GM21360 (cell line): ENCODE data around the gene MYO7B.
"Not testable (repeated sequence)": the region's sequence is repeated elsewhere in the genome, so short reads cannot be mapped to it uniquely, and the experiment has no call there.

Experiments
- ATAC-seq: cut with Tn5 transposase; IDR thresholded peaks from one replicate; pipeline ENCODE4 v1.9.1; 2021; ENCODE audit warnings: mild to moderate bottlenecking, moderate library complexity; ENCODE audit not compliant: unreplicated experiment

Gene MYO7B

GRCh38 chr2:127523269-127523939 lies 12.1 kb upstream of the MYO7B start:
- ATAC-seq: no peak

GRCh38 chr2:127524198-127524834 lies 11.2 kb upstream of the MYO7B start:
- not testable (repeated sequence) for ATAC-seq

DNA sequence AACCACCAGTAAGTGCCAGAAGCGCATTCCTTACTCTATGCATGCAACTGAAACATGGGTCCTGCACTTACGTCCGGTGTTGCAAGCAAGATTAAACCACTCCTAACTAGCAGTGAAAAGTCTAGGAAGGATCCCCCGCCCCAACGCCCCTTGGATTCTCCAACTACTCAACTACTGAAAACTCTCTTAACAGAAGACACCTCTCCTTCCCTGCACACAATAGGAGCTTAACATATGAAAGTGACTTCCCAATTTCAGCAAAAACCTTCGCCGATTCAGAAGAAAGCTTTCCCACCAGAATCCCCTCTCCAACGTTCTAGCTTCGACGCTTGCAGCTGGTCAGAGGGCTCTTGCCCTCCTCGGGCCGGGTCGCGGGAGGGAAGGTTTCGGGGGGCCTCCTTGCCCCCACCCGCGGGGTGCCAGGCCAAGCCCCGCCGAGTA lies 9.8 kb upstream of the MYO7B start:
- no peak for ATAC-seq

DNA sequence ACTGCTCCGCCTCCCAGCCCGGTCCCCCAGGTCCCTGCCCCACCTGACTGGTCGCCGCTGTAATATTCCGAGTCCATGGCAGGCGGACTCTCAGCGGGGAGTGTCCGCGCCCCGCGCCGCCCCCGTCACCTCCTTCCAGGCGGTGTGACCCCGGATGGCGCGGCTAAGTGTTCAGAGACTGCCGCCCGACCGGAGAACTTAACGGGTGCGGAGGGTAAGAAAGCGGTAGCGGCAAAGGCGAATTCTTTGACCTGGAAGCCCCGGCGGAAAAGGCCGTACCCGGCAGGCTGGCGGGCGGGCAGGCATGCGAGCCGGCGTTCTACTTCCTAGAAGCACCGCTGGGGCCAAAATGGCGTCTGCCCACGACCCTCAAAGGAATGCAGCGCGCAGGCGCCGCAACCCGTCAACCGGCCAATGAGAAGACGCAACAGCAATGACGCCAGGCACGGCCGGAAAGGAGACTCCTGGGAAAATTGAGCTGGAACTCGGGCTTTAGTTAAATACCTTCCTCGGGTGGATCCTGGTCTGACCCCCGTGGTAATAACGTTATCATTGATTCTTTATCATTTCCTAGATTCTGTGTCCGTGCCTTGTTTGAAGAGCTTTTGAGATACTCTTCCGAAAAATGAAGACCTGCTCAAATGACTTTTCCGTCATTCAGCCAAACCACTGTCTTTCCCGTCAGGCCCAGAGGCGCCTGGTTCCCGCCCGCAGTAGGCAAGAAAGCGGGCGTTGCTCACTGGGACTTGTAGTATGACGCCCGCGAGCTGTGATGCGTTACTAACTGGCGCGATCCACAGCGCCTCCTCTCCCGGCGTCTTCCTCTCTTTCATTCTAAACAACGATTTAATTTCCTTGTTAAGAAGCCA lies 9.1 kb upstream of the MYO7B start, which contains the start of gene IWS1:
TSS of gene IWS1 (minus strand) at position 358 of the 869 bp plus-strand sequence. CDS start at position 77, 281 bp downstream.
- ATAC-seq: peak; percentile 84

DNA sequence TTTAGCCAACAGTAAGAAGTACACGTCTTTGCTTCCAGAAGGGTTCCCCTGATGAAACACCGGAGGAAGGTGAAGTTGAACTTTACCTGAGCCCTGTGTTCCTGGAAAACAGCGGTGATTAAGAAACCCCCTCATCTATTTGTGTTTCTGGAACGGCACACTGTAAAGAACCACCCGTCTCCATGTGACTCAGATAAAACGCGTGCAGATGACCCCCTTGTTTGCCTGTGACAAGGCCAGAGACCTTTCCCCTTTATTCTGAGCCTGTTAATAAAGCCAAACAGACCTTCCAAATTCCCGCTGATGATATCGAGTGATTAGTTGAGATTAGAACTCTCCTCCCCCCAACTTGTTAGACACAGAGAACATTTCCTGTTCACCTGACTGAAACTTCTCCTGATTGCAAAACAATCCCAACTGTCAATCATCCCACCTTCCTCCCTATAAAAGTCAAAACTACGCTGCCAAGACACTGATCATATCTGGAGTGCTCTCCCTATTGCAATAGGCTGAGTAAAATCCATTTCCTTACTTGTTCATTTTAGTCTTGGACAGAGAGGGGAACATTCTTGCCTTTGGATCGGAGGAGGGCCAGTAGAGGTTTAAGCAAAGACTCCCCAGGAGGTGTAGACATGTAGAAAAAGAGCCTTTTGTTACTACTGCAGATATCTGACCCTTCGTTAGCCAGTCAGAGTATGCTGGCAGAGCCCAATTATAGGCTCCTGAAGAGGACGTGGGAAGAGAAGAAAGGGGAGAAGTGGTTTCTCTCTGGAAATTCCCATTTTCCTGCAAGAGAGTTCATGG lies 8.3 kb upstream of the MYO7B start:
- peak; percentile 3 for ATAC-seq

DNA sequence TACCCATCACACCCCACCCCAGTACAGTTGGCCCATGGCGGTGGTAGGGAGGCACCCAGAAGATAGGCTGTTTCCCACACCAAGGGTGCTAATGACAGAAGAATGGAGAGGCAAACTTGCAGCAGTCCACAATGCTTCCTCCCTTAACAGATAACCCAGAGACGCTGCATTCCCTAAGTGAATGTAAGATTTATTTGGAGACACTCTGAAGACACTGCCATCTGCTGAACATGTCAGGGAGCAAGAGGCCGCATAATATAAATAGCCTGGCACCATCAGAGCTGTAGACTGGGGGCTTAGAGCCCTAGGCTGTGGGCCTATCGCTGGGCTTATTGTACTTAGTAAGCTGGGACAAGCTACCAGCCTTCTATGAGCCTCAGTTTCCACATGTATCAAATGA lies 7.0 kb upstream of the MYO7B start:
- ATAC-seq: no peak

DNA sequence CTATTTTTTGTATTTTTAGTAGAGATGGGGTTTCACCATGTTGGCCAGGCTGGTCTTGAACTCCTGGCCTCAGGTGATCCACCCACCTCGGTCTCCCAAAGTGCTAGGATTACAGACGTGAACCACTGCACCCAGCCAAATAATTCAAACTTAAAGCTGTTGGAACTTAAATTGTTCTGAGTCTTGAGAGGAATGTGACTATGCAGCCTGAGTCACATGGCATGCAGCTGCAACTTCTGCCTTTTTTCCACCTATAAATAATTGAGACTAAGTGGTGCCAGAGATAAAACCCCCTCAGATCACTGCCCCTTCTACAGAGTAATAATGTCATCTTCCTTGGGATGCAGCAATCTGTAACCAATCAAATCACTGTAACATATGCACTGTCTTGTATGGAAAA lies 6.1 kb upstream of the MYO7B start:
- ATAC-seq: not testable (repeated sequence)

DNA sequence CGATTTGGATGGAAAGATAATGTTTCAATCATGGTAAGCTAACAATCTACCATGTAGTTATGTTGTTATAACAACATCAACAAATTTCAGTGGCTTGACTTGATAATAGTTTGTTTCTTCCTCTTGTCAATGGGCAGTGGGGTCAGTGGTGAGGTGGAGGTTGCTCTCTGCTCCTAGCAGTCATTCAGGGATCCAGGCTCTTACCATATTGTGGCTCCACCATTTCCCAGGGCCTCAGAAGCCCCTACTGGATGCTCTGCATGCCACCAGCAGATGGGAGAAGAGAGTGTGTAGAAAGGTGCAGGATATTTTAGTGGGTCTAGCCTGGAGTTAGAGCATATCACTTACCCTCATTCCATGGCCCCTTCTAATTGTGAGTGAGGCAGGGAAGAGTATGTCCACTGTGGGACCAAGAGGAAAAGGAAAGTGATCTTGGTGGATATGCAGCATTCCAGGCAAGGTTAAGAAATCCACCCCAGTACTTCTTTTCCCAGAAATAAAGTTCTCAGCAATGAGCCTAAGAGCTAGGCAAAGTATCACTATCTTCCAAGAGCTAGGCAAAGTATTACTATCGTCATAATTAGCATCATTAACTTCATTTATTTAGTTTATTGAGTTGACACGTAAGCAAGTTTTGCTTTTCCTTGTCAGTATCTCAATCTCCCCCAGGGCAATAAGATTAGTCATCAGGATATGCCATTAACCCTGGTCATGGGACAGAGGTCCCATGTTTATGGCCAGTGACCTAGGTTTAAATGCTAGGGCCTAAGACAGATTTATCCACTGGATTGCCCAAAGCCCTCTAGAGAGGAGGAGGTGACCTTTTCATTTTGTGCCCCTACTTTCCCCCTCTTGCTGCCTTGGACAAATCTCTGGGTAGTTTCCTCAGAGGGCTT lies 5.0 kb upstream of the MYO7B start:
- no peak for ATAC-seq

DNA sequence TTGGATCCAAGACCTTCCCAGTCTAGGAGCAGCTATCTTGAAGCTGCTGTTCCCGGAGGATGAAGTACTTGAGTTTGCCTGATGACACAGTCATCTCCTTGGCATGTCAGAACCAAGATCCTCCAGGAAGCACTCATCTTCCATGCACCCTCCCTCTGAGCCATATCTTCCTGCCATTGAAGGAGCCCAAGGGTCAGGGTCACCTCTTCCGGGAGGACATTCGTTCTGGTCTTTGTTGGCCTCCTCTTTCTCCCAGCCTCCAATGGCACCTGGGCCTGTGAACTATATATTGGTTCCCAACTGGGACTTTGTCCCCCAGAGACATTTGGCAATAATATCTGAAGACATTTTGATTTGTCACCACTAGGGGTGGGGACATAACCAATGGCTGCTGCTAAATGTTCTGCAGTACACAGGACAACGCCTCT lies 4.2 kb upstream of the MYO7B start:
- no peak for ATAC-seq

DNA sequence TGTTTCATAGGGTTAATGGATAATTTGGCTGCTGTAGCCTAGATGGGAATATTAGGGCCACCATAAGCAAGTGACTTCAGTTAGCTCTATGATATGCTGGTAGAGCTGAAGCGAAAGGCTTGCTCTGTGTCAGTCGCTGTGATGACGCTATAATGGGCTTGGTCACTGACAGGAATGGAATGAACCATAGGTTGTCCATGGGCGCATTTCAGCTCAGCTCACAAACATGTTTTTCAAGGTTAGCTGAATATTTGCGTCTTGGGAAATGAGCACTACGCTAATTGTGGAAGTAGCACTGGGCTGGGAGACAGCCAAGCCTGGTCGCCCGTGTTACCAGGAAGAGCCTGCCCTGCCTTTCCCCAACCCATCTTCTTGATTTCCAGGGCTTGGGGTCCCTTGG lies 3.2 kb upstream of the MYO7B start:
- no peak for ATAC-seq

DNA sequence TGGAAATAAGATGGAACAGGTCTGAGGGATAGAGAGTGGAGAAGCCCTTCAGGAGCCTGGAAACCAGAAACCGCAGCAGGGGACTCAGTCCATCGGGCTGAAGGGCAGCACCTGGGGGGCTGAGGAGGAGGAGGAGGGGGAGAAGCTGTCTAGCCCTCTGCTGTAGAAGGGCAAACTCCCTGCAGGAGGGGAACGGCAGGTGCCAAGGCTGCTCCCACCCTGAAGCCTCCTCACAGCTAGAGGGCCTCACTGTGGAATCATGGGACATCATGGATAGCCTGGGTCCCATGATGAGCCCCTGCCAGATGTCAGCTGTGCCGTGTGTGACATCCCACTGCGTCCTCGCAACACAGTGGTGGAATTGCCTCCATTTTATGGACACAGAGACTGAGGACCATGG lies 435 bp downstream of the MYO7B start:
- no peak for ATAC-seq

GRCh38 chr2:127536707-127537541 lies 1.4 kb downstream of the MYO7B start:
- ATAC-seq: no peak

DNA sequence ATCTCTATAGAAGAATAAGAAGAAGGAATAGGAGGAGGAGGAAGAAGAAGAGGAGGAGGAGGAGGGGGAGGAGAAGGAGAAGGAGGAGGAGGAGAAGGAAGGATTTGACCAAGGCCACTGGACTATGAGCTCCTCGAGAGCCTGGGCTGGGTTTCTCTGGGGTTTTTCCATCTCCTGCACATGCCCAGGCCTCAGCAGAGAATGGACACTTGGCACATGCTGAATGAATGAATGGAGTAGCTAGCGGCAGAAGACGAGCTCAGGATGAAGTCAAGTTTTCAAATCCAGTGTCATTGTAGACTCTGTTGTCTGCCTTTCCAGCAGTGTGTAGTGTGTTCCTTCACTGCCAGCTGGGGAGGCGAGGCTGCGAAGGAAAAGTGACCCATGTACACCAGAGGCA lies 2.2 kb downstream of the MYO7B start:
- no peak for ATAC-seq

DNA sequence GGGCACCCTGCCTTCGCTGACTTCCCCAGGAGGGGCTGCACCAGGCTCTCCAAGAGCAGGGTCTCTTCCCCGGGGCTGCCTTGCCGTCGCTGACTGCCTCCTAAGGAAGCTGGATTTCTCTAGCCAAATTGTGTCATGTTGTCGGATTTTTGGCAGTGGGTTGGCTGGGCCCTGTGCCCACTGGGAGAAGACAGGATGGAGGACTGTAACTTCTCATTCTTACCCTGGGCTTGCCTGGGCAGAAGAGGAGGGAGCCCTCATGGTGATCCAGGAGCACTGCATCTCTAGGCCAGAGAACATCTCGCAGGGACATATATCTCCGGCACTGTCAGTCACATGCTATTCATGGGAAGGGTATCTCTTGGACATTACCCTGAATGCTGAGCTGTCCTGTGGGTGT lies 6.3 kb downstream of the MYO7B start:
- no peak for ATAC-seq

GRCh38 chr2:127542231-127542630 lies 6.7 kb downstream of the MYO7B start:
- ATAC-seq: no peak

GRCh38 chr2:127543013-127543501 lies 7.6 kb downstream of the MYO7B start:
- ATAC-seq: not testable (repeated sequence)

GRCh38 chr2:127545189-127545588 lies 9.7 kb downstream of the MYO7B start:
- no peak for ATAC-seq

DNA sequence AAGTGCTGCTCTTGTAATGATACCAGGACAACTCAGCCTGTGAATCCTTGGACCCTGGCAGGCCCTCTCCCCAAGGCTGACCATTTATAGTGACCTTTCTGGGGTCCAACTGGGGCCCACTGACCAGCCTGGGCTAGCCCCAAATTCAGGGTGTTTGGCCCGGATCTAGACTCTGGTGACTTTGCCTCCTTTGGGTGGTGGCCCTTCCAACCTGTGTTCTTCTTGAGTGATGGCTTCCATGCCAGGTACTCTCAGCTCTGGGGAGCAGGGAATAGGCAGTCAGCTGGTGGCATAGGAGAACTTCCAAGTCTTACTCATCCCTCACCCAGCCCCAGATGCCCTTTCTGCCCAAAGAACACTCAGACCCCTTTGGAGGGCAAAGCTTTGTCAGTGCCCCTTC lies 10.3 kb downstream of the MYO7B start:
- ATAC-seq: no peak

DNA sequence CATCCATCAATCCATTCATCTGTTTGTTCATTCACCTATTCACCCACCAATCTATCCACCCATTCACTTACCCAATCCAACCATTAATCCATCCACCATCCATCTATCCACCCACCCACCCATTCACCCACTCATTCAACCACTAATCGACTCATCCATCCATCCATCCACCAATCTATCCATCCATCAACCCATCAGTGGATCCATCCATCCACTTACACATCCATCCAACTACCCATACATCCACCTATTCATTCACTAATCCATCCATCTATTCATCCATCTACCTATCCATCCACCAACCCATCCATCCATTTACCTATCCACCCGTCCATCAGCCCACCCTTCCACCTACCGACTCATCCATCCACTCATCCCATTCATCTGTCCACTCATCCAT lies 11.3 kb downstream of the MYO7B start:
- ATAC-seq: no peak
